Measurements from ENCODE around the gene APOL6. TPM values are rescaled to one million over a fixed set of nuclear protein-coding genes. Genes with fewer than 3 reads are reported as not detected.

The APOL6 gene
- total RNA-seq = 15.5 TPM

GRCh38 chr22:35648066-35649025, at the start of gene APOL6:
APOL6 (plus strand) TSS chr22:35648446; CDS start chr22:35656426, 7,980 bp downstream.
- peak; percentile 79 for DNase-seq

GRCh38 chr22:35599364-35599763, 48.9 kb upstream of the APOL6 start:
- no peak for DNase-seq

GRCh38 chr22:35600476-35600875, 47.8 kb upstream of the APOL6 start:
- DNase-seq = no peak

- no peak for DNase-seq
Observed at GRCh38 chr22:35601013-35601580, 47.1 kb upstream of the APOL6 start.

- DNase-seq = no peak
Observed at GRCh38 chr22:35601743-35602615, 46.3 kb upstream of the APOL6 start.

- DNase-seq = no peak
Observed at GRCh38 chr22:35604621-35605368, 43.5 kb upstream of the APOL6 start.

GRCh38 chr22:35605369-35605680, 42.9 kb upstream of the APOL6 start:
- no peak for DNase-seq

- no peak for DNase-seq
Observed at GRCh38 chr22:35605851-35606481, 42.3 kb upstream of the APOL6 start.

- no peak for DNase-seq
Observed at GRCh38 chr22:35606916-35607315, 41.3 kb upstream of the APOL6 start.

GRCh38 chr22:35608088-35608487, 40.2 kb upstream of the APOL6 start:
- DNase-seq = no peak

- no peak for DNase-seq
Observed at GRCh38 chr22:35609261-35609660, 39.0 kb upstream of the APOL6 start.

- no peak for DNase-seq
Observed at GRCh38 chr22:35609761-35610160, 38.5 kb upstream of the APOL6 start.

- no peak for DNase-seq
Observed at GRCh38 chr22:35610741-35611140, 37.5 kb upstream of the APOL6 start.

GRCh38 chr22:35611200-35611890, 36.9 kb upstream of the APOL6 start:
- DNase-seq = no peak

GRCh38 chr22:35611891-35612576, 36.2 kb upstream of the APOL6 start:
- DNase-seq = no peak

- DNase-seq = no peak
Observed at GRCh38 chr22:35612903-35613302, 35.3 kb upstream of the APOL6 start.

GRCh38 chr22:35614404-35614803, 33.8 kb upstream of the APOL6 start:
- DNase-seq = no peak

- DNase-seq = no peak
Observed at GRCh38 chr22:35615156-35615555, 33.1 kb upstream of the APOL6 start.

GRCh38 chr22:35616043-35616442, 32.2 kb upstream of the APOL6 start:
- no peak for DNase-seq

- DNase-seq = no peak
Observed at GRCh38 chr22:35617137-35617755, 31.0 kb upstream of the APOL6 start, which contains the start of gene MB. MB (minus strand) TSS chr22:35617329; CDS start chr22:35617257, 72 bp downstream.

Measured in skin of body (tissue), 2 donors.